WTC11 (cell line): ENCODE data around the gene PRELID2. TPM values are rescaled to one million over a fixed set of nuclear protein-coding genes. Genes with fewer than 3 reads are reported as not detected.

ENCODE experiments used
- ATAC-seq: fragments of 200-7000 bp; cut with Tn5 transposase; 2 replicates; pipeline ENCODE4 v1.10.0; 2021; ENCODE audit warnings: mild to moderate bottlenecking, moderate library complexity
- CTCF ChIA-PET: fragments of 300-600 bp; sonication (Branson Sonifier 250); formaldehyde crosslinking; loops from one replicate; lab custom pipeline; 2021; ENCODE audit warnings: antibody characterized with exemption; lab: Charles Lee
- POLR2A ChIA-PET: fragments of 350-600 bp; sonication (Branson Sonifier 250); formaldehyde crosslinking; loops from one replicate; lab custom pipeline; 2021; ENCODE audit warnings: antibody characterized with exemption; lab: Charles Lee
- DNase-seq: peaks from one replicate; pipeline ENCODE4 v3.0.0; 2021; ENCODE audit warnings: low spot score
- H3K27ac Mint-ChIP-seq: 2 replicates; pipeline ENCODE4 v1.8.0; 2021; ENCODE audit warnings: mixed read lengths
- H3K27me3 Mint-ChIP-seq: 2 replicates; pipeline ENCODE4 v1.8.0; 2021; ENCODE audit warnings: low read depth, mild to moderate bottlenecking, moderate library complexity, mixed read lengths
- H3K36me3 Mint-ChIP-seq: 2 replicates; pipeline ENCODE4 v1.8.0; 2021; ENCODE audit warnings: mixed read lengths
- H3K4me1 Mint-ChIP-seq: 2 replicates; pipeline ENCODE4 v1.8.0; 2022; ENCODE audit warnings: mixed read lengths
- H3K4me3 Mint-ChIP-seq: 2 replicates; pipeline ENCODE4 v1.8.0; 2021; ENCODE audit warnings: mild to moderate bottlenecking, moderate library complexity, mixed read lengths
- H3K9me3 Mint-ChIP-seq: 2 replicates; pipeline ENCODE4 v1.8.0; 2021; ENCODE audit warnings: mixed read lengths
- AR ChIP-seq: fragments of 250-450 bp; sonication (Bioruptor Pico); IDR thresholded peaks from 2 replicates; pipeline ENCODE4 v1.9.0; 2021; ENCODE audit warnings: mild to moderate bottlenecking
- ATF3 ChIP-seq: sonication (generic); formaldehyde crosslinking; conservative IDR thresholded peaks from 2 replicates; pipeline ENCODE4 v1.8.1; 2022; ENCODE audit warnings: mild to moderate bottlenecking, missing genetic modification reagents
- CREM ChIP-seq: sonication (generic); formaldehyde crosslinking; IDR thresholded peaks from 2 replicates; pipeline ENCODE4 v1.8.1; 2022; ENCODE audit warnings: mild to moderate bottlenecking, missing genetic modification reagents, moderate library complexity
- CTCF ChIP-seq: fragments of 200-600 bp; IDR thresholded peaks from 2 replicates; pipeline ENCODE4 v1.8.0; 2022; ENCODE audit warnings: antibody characterized with exemption
- ELF4 ChIP-seq: sonication (generic); formaldehyde crosslinking; IDR thresholded peaks from 2 replicates; pipeline ENCODE4 v1.8.1; 2022; ENCODE audit warnings: low read depth, mild to moderate bottlenecking, moderate library complexity, missing genetic modification reagents
- ESRRA ChIP-seq: sonication (generic); formaldehyde crosslinking; IDR thresholded peaks from 2 replicates; pipeline ENCODE4 v1.8.1; 2022; ENCODE audit warnings: mild to moderate bottlenecking, missing genetic modification reagents, borderline replicate concordance
- GRHL2 ChIP-seq: fragments of 250-450 bp; sonication (Bioruptor Pico); IDR thresholded peaks from 2 replicates; pipeline ENCODE4 v1.8.0; 2022; ENCODE audit warnings: mild to moderate bottlenecking, moderate library complexity; ENCODE audit not compliant: insufficient replicate concordance, severe bottlenecking
- GTF2I ChIP-seq: fragments of 250-450 bp; sonication (Bioruptor Pico); conservative IDR thresholded peaks from 2 replicates; pipeline ENCODE4 v1.4.0; 2021; ENCODE audit warnings: mild to moderate bottlenecking
- HMGA2 ChIP-seq: fragments of 250-450 bp; sonication (Bioruptor Pico); IDR thresholded peaks from 2 replicates; pipeline ENCODE4 v1.4.0; 2021; ENCODE audit warnings: mild to moderate bottlenecking, moderate library complexity
- MAX ChIP-seq: sonication (generic); formaldehyde crosslinking; IDR thresholded peaks from 2 replicates; pipeline ENCODE4 v1.8.0; 2022; ENCODE audit warnings: mild to moderate bottlenecking, missing genetic modification reagents
- MLX ChIP-seq: sonication (generic); formaldehyde crosslinking; IDR thresholded peaks from 2 replicates; pipeline ENCODE4 v1.8.1; 2023; ENCODE audit warnings: mild to moderate bottlenecking, missing genetic modification reagents, moderate library complexity
- MYBL2 ChIP-seq: sonication (generic); formaldehyde crosslinking; IDR thresholded peaks from 2 replicates; pipeline ENCODE4 v1.8.1; 2023; ENCODE audit warnings: mild to moderate bottlenecking, moderate library complexity, missing genetic modification reagents
- NFE2L1 ChIP-seq: sonication (generic); formaldehyde crosslinking; IDR thresholded peaks from 2 replicates; pipeline ENCODE4 v1.8.1; 2023; ENCODE audit warnings: missing genetic modification reagents
- NFYB ChIP-seq: sonication (generic); formaldehyde crosslinking; conservative IDR thresholded peaks from 2 replicates; pipeline ENCODE4 v1.8.0; 2022; ENCODE audit warnings: low read depth, missing genetic modification reagents
- OVOL2 ChIP-seq: fragments of 250-450 bp; sonication (Bioruptor Pico); IDR thresholded peaks from 2 replicates; pipeline ENCODE4 v1.9.0; 2021; ENCODE audit warnings: mild to moderate bottlenecking, borderline replicate concordance
- PREB ChIP-seq: sonication (generic); formaldehyde crosslinking; IDR thresholded peaks from 2 replicates; pipeline ENCODE4 v1.8.1; 2022; ENCODE audit warnings: mild to moderate bottlenecking, missing genetic modification reagents, moderate library complexity, borderline replicate concordance
- SOX15 ChIP-seq: fragments of 250-450 bp; sonication (Bioruptor Pico); IDR thresholded peaks from 2 replicates; pipeline ENCODE4 v1.9.0; 2021; ENCODE audit warnings: mild to moderate bottlenecking
- TEAD4 ChIP-seq: sonication (generic); formaldehyde crosslinking; IDR thresholded peaks from 2 replicates; pipeline ENCODE4 v1.8.0; 2022; ENCODE audit warnings: mild to moderate bottlenecking, missing genetic modification reagents
- TP53 ChIP-seq: sonication (generic); formaldehyde crosslinking; IDR thresholded peaks from 2 replicates; pipeline ENCODE4 v1.8.1; 2023; ENCODE audit warnings: mild to moderate bottlenecking, missing genetic modification reagents
- USF2 ChIP-seq: sonication (generic); formaldehyde crosslinking; IDR thresholded peaks from 2 replicates; pipeline ENCODE4 v1.8.1; 2023; ENCODE audit warnings: mild to moderate bottlenecking, missing genetic modification reagents, moderate library complexity
- ZNF138 ChIP-seq: sonication (generic); formaldehyde crosslinking; conservative IDR thresholded peaks from 2 replicates; pipeline ENCODE4 v1.8.1; 2022; ENCODE audit warnings: mild to moderate bottlenecking, moderate library complexity, missing genetic modification reagents
- ZNF423 ChIP-seq: fragments of 250-450 bp; sonication (Bioruptor Pico); IDR thresholded peaks from 2 replicates; pipeline ENCODE4 v2.1.2; 2022; ENCODE audit warnings: mild to moderate bottlenecking, moderate library complexity
- ZNF671 ChIP-seq: fragments of 250-450 bp; sonication (Bioruptor Pico); IDR thresholded peaks from 2 replicates; pipeline ENCODE4 v1.8.0; 2021; ENCODE audit warnings: mild to moderate bottlenecking
- total RNA-seq: library from RNA; stranded (reverse); gene quantifications from 3 replicates; pipeline ENCODE4 v1.2.3, GENCODE V29; 2021

PRELID2 gene
- total RNA-seq, 1 experiment from 2014 or later = 10.0 TPM

- ChIA-PET POLR2A (no interaction called here), CTCF (interaction anchor here (0.6 to 2.1 kb wide), 12 partner anchors 9 to 446 kb away, joined by 3 to 6 read pairs (median 4); no protein-coding TSS in a partner anchor)
- no peak overlapping the region for H3K27ac Mint-ChIP-seq
- DNase-seq (peak; percentile 25), ATAC-seq (peak; percentile 95)
- H3K27me3 Mint-ChIP-seq = no peaks in the 10 kb centered on the region
- peaks cover 2% of the 10 kb centered on the region for H3K9me3 Mint-ChIP-seq
- H3K36me3 Mint-ChIP-seq = peaks cover 3% of the 10 kb centered on the region
- no peak overlapping the region for H3K4me3 Mint-ChIP-seq
- TF ChIP-seq ZNF671 (CRISPR knock-in tag) = no peak
- TF ChIP-seq CREM (CRISPR knock-in tag) = no peak
- TF ChIP-seq ELF4 (CRISPR knock-in tag) = no peak
- TF ChIP-seq PREB (CRISPR knock-in tag) = no peak
- TF ChIP-seq GTF2I (CRISPR knock-in tag) = no peak
- TF ChIP-seq TP53 = no peak
- TF ChIP-seq ATF3 (CRISPR knock-in tag) = no peak
- no peak for TF ChIP-seq ZNF138 (CRISPR knock-in tag)
- TF ChIP-seq AR (CRISPR knock-in tag) = no peak
- no peak for TF ChIP-seq USF2
- H3K4me1 Mint-ChIP-seq = peaks cover 20% of the 10 kb centered on the region
Measured at GRCh38 chr5:145791866-145792265, 43.3 kb downstream of the PRELID2 start.

- Mint-ChIP-seq H3K9me3 (peaks cover 11% of the 10 kb centered on the region), H3K36me3 (peaks cover 6% of the 10 kb centered on the region), H3K27me3 (no peaks in the 10 kb centered on the region), H3K27ac (no peak overlapping the region), H3K4me3 (no peak overlapping the region), H3K4me1 (peaks cover 31% of the 10 kb centered on the region)
- no peak for DNase-seq
- no peak for ATAC-seq
- TF ChIP-seq NFE2L1 (CRISPR knock-in tag) = no peak
- TF ChIP-seq HMGA2 = no peak
- no peak for TF ChIP-seq CTCF
- TF ChIP-seq GRHL2 = no peak
- no peak for TF ChIP-seq MLX (CRISPR knock-in tag)
- ChIA-PET POLR2A (no interaction called here), CTCF (no interaction called here)
Measured at GRCh38 chr5:145787996-145788395, 47.1 kb downstream of the PRELID2 start.

GRCh38 chr5:145787507-145787906 is 47.6 kb downstream of the PRELID2 start:
- H3K27ac Mint-ChIP-seq = no peak overlapping the region
- POLR2A ChIA-PET = no interaction called here
- CTCF ChIA-PET = interaction anchor here (0.6 to 0.9 kb wide), 2 partner anchors 38 to 101 kb away, joined by 3 read pairs; no protein-coding TSS in a partner anchor
- H3K27me3 Mint-ChIP-seq = no peaks in the 10 kb centered on the region
- peaks cover 11% of the 10 kb centered on the region for H3K9me3 Mint-ChIP-seq
- H3K36me3 Mint-ChIP-seq = peaks cover 6% of the 10 kb centered on the region
- H3K4me3 Mint-ChIP-seq = no peak overlapping the region
- H3K4me1 Mint-ChIP-seq = peaks cover 31% of the 10 kb centered on the region
- ATAC-seq (no peak), DNase-seq (no peak)
- TF ChIP-seq MAX (CRISPR knock-in tag) (no peak), OVOL2 (CRISPR knock-in tag) (no peak), ESRRA (CRISPR knock-in tag) (no peak), CTCF (no peak), NFYB (CRISPR knock-in tag) (no peak), ZNF423 (CRISPR knock-in tag) (no peak), SOX15 (no peak), MYBL2 (CRISPR knock-in tag) (no peak), ZNF671 (CRISPR knock-in tag) (no peak), TEAD4 (CRISPR knock-in tag) (no peak)
